ENCODE results near the gene DNM1L.
"Not testable (repeated sequence)": the region's sequence is repeated elsewhere in the genome, so short reads cannot be mapped to it uniquely, and the experiment has no call there.

The DNM1L gene

GRCh38 chr12:32698285-32698684, 19.2 kb downstream of the DNM1L start:
- no peak for DNase-seq

GRCh38 chr12:32699437-32699836, 20.3 kb downstream of the DNM1L start:
- DNase-seq: not testable (repeated sequence)

- DNase-seq: no peak
Observed at GRCh38 chr12:32702473-32702872, 23.4 kb downstream of the DNM1L start.

GRCh38 chr12:32702946-32703345, 23.8 kb downstream of the DNM1L start:
- no peak for DNase-seq

- DNase-seq: no peak
Observed at GRCh38 chr12:32705783-32706182, 26.7 kb downstream of the DNM1L start.

GRCh38 chr12:32706335-32707024, 27.4 kb downstream of the DNM1L start:
- DNase-seq: no peak

- no peak for DNase-seq
Observed at GRCh38 chr12:32708926-32709325, 29.8 kb downstream of the DNM1L start.

- no peak for DNase-seq
Observed at GRCh38 chr12:32714772-32715171, 35.7 kb downstream of the DNM1L start.

- no peak for DNase-seq
Observed at GRCh38 chr12:32718926-32719325, 39.8 kb downstream of the DNM1L start.

GRCh38 chr12:32725308-32725707, 46.2 kb downstream of the DNM1L start:
- not testable (repeated sequence) for DNase-seq

- no peak for DNase-seq
Observed at GRCh38 chr12:32726286-32726685, 47.2 kb downstream of the DNM1L start.

- no peak for DNase-seq
Observed at GRCh38 chr12:32727237-32727636, 48.1 kb downstream of the DNM1L start.

- DNase-seq: no peak
Observed at GRCh38 chr12:32734952-32735351, 55.9 kb downstream of the DNM1L start.

GRCh38 chr12:32736445-32736844, 57.3 kb downstream of the DNM1L start:
- no peak for DNase-seq

- no peak for DNase-seq
Observed at GRCh38 chr12:32737715-32738114, 58.6 kb downstream of the DNM1L start.

- no peak for DNase-seq
Observed at GRCh38 chr12:32739279-32739678, 60.2 kb downstream of the DNM1L start.

- no peak for DNase-seq
Observed at GRCh38 chr12:32742133-32742532, 63.0 kb downstream of the DNM1L start.

- DNase-seq: no peak
Observed at GRCh38 chr12:32743264-32743663, 64.2 kb downstream of the DNM1L start.

- DNase-seq: no peak
Observed at GRCh38 chr12:32753605-32754004, 74.5 kb downstream of the DNM1L start.

GRCh38 chr12:32754111-32754510, 75.0 kb downstream of the DNM1L start:
- DNase-seq: no peak

- DNase-seq: peak; percentile 65 to 77
Observed at GRCh38 chr12:32755051-32755653, 76.1 kb downstream of the DNM1L start.

- DNase-seq: peak; percentile 91 to 92
Observed at GRCh38 chr12:32755654-32756475, 76.8 kb downstream of the DNM1L start, which contains the start of gene YARS2. Gene YARS2 (minus strand): TSS chr12:32755897. CDS start chr12:32755874, 23 bp downstream.

GRCh38 chr12:32756476-32757066, 77.5 kb downstream of the DNM1L start:
- no peak for DNase-seq
